VCaP (cell line): ENCODE measurements around the gene SLC44A5.
A peak's percentile ranks its signal among the peaks of the same experiment; 100 is the strongest.

Source experiments
- H3K27ac ChIP-seq: fragments of 450-650 bp; 2 replicates; pipeline ENCODE4 v1.5.1; 2017
- CTCF ChIP-seq: fragments of 450-650 bp; conservative IDR thresholded peaks from 2 replicates; pipeline ENCODE4 v1.5.1; 2017; ENCODE audit warnings: mild to moderate bottlenecking, moderate library complexity

SLC44A5 gene

GRCh38 chr1:75583282-75583681, 27.6 kb downstream of the SLC44A5 start:
- H3K27ac ChIP-seq: no peak overlapping the region
- TF ChIP-seq CTCF: no peak

GRCh38 chr1:75582725-75583261, 28.1 kb downstream of the SLC44A5 start:
- no peak for TF ChIP-seq CTCF
- no peak overlapping the region for H3K27ac ChIP-seq

- no peak overlapping the region for H3K27ac ChIP-seq
- TF ChIP-seq CTCF: no peak
Measured at GRCh38 chr1:75579046-75579445, 31.9 kb downstream of the SLC44A5 start.

GRCh38 chr1:75575837-75576236, 35.1 kb downstream of the SLC44A5 start:
- no peak overlapping the region for H3K27ac ChIP-seq
- TF ChIP-seq CTCF: no peak

- no peak for TF ChIP-seq CTCF
- H3K27ac ChIP-seq: no peak overlapping the region
Measured at GRCh38 chr1:75567191-75567590, 43.7 kb downstream of the SLC44A5 start.

GRCh38 chr1:75559800-75560199, 51.1 kb downstream of the SLC44A5 start:
- no peak for TF ChIP-seq CTCF
- H3K27ac ChIP-seq: peak overlapping the region; percentile 90

GRCh38 chr1:75559136-75559535, 51.8 kb downstream of the SLC44A5 start:
- peak overlapping the region; percentile 90 for H3K27ac ChIP-seq
- no peak for TF ChIP-seq CTCF
